DND-41 (cell line): ENCODE data around the gene CEP41.

Experiments
- ATAC-seq: fragments of 200-7000 bp; cut with Tn5 transposase; 3 replicates; pipeline ENCODE4 v1.9.1; 2021; ENCODE audit warnings: low read depth; ENCODE audit not compliant: insufficient read depth
- DNase-seq: peaks from one replicate; pipeline ENCODE4 v3.0.0-alpha.2; 2020
- H2AFZ ChIP-seq: 2 replicates; pipeline ENCODE4 v1.6.0; 2012; ENCODE audit warnings: low read depth, low read length
- H3K27ac ChIP-seq: 2 replicates; pipeline ENCODE4 v1.5.1; 2012; ENCODE audit warnings: low read length, inconsistent platforms
- H3K27me3 ChIP-seq: fragments of 200-600 bp; sonication (generic); 2 replicates; pipeline ENCODE4 v1.6.0; 2012; ENCODE audit warnings: low read length, mild to moderate bottlenecking, inconsistent platforms; ENCODE audit not compliant: insufficient read depth, poor library complexity
- H3K36me3 ChIP-seq: 2 replicates; pipeline ENCODE4 v1.5.1; 2012; ENCODE audit warnings: low read length, inconsistent platforms; ENCODE audit not compliant: insufficient read depth
- H3K4me1 ChIP-seq: 2 replicates; pipeline ENCODE4 v1.5.1; 2012; ENCODE audit warnings: mild to moderate bottlenecking, low read length; ENCODE audit not compliant: insufficient read depth
- H3K4me2 ChIP-seq: 2 replicates; pipeline ENCODE4 v1.6.0; 2012; ENCODE audit warnings: mild to moderate bottlenecking, moderate library complexity, low read length, inconsistent platforms; ENCODE audit not compliant: insufficient read depth
- H3K4me3 ChIP-seq, 2 experiments: fragments of 200-600 bp in 1 of 2; shearing (Covaris generic) in 1 of 2; 2 replicates each; pipeline ENCODE4 v1.5.1; 2012 to 2016; ENCODE audit warnings: inconsistent platforms in 2 of 2, low read length in 2 of 2, mild to moderate bottlenecking in 2 of 2, low read depth in 1 of 2, moderate library complexity in 1 of 2
- H3K79me2 ChIP-seq: 2 replicates; pipeline ENCODE4 v1.6.0; 2012; ENCODE audit warnings: low read length, inconsistent platforms; ENCODE audit not compliant: insufficient read depth
- H3K9ac ChIP-seq: 2 replicates; pipeline ENCODE4 v1.6.0; 2012; ENCODE audit warnings: low read depth, mild to moderate bottlenecking, inconsistent platforms, low read length, moderate library complexity
- H3K9me3 ChIP-seq: 2 replicates; pipeline ENCODE4 v1.5.1; 2012; ENCODE audit warnings: low read length, moderate library complexity, mild to moderate bottlenecking, inconsistent platforms; ENCODE audit not compliant: insufficient read depth, severe bottlenecking
- H4K20me1 ChIP-seq: 2 replicates; pipeline ENCODE4 v1.6.0; 2012; ENCODE audit warnings: low read length; ENCODE audit not compliant: insufficient read depth
- EZH2 ChIP-seq: IDR thresholded peaks from 3 replicates; pipeline ENCODE4 v1.6.1; 2012; ENCODE audit warnings: borderline replicate concordance, low read depth, mild to moderate bottlenecking, moderate library complexity, low read length, inconsistent platforms; ENCODE audit not compliant: severe bottlenecking
- TF ChIP-seq, protein P1 (sequence below): IDR thresholded peaks from 2 replicates; pipeline ENCODE4 v1.5.1; 2012; ENCODE audit warnings: borderline replicate concordance, low read length, moderate library complexity, mild to moderate bottlenecking; ENCODE audit not compliant: poor library complexity, severe bottlenecking; ENCODE audit errors: extremely low read depth

CEP41 gene

DNA sequence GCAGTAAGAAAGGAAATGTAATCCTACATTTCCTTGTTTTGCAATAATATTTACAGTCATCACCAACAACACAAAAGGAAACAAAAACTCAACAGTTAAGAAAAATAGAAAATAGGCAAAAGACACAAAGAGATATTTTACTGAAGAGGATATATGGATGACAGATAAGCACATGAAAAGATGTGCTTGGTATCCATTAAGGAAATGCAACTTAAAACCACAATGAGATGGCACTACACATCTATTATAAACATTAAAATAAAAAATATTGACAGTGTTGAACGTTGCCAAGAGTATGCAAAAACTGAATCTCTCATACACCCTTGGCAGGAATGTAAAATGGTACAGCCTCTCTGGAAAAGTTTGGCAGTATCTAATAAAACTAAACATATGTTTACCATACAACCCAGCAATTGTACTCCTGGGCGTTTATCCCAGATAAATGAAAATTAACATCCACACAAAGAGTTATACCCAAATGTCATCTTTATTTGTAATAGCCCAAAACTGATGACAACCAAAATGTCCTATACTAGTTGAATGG, 5.4 kb downstream of the CEP41 start:
- H3K27me3 ChIP-seq, result no peaks in the 10 kb centered on the region
- H3K9ac ChIP-seq, result no peak overlapping the region
- no peak overlapping the region for H3K27ac ChIP-seq
- H3K4me1 ChIP-seq, result peaks cover 28% of the 10 kb centered on the region
- TF ChIP-seq, protein P1, sequence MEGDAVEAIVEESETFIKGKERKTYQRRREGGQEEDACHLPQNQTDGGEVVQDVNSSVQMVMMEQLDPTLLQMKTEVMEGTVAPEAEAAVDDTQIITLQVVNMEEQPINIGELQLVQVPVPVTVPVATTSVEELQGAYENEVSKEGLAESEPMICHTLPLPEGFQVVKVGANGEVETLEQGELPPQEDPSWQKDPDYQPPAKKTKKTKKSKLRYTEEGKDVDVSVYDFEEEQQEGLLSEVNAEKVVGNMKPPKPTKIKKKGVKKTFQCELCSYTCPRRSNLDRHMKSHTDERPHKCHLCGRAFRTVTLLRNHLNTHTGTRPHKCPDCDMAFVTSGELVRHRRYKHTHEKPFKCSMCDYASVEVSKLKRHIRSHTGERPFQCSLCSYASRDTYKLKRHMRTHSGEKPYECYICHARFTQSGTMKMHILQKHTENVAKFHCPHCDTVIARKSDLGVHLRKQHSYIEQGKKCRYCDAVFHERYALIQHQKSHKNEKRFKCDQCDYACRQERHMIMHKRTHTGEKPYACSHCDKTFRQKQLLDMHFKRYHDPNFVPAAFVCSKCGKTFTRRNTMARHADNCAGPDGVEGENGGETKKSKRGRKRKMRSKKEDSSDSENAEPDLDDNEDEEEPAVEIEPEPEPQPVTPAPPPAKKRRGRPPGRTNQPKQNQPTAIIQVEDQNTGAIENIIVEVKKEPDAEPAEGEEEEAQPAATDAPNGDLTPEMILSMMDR, result no peak
- no peak for TF ChIP-seq EZH2
- H4K20me1 ChIP-seq, result no peaks in the 10 kb centered on the region
- no peak overlapping the region for H2AFZ ChIP-seq
- H3K4me3 ChIP-seq, result no peak overlapping the region
- DNase-seq (no peak), ATAC-seq (no peak)
- H3K79me2 ChIP-seq, result peaks cover 7% of the 10 kb centered on the region; the same call in 1 of the 2 replicates
- no peaks in the 10 kb centered on the region for H3K9me3 ChIP-seq
- H3K4me2 ChIP-seq, result no peak overlapping the region
- no peaks in the 10 kb centered on the region for H3K36me3 ChIP-seq

- ATAC-seq (peak; percentile 52; the same call in 2 of the 3 replicates), DNase-seq (no peak)
- Histone ChIP-seq H4K20me1 (no peaks in the 10 kb centered on the region), H3K9ac (no peak overlapping the region), H2AFZ (no peak overlapping the region), H3K27ac (0 out of 2 replicates have a peak overlapping the region, but pooled peaks have one; percentile 30), H3K36me3 (no peaks in the 10 kb centered on the region), H3K9me3 (no peaks in the 10 kb centered on the region), H3K27me3 (no peaks in the 10 kb centered on the region), H3K4me1 (peaks cover 17% of the 10 kb centered on the region), H3K4me2 (no peak overlapping the region), H3K79me2 (peaks cover 4% of the 10 kb centered on the region; the same call in 1 of the 2 replicates), H3K4me3 (no peak overlapping the region)
- TF ChIP-seq, protein P1, result no peak
- TF ChIP-seq EZH2, result no peak
Measured at GRCh38 chr7:130433301-130433700, 7.5 kb downstream of the CEP41 start.

DNA sequence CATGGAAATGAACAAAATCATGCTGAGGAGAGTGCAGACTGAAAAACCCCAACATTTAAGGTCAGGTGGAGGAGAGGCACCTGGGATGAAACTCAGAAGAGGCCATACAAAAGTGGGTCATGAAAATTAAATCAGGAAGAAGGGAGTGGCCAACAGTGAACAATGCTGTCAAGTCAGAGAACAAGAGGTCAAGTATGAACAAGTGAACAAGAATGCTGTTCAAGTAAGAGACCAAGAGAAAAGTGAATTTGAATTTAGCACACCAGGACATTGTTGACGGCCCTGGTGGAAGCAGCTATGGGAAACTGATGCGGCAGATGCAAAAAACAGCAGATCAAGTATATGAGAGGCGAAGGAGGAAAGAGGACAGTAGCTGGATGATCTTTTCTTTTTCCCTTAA, 7.9 kb downstream of the CEP41 start:
- H3K27ac ChIP-seq, result no peak overlapping the region
- no peaks in the 10 kb centered on the region for H4K20me1 ChIP-seq
- TF ChIP-seq EZH2, result no peak
- TF ChIP-seq, protein P1, result no peak
- no peaks in the 10 kb centered on the region for H3K9me3 ChIP-seq
- no peak overlapping the region for H3K4me2 ChIP-seq
- peaks cover 17% of the 10 kb centered on the region for H3K4me1 ChIP-seq
- no peak for DNase-seq
- H2AFZ ChIP-seq, result no peak overlapping the region
- H3K4me3 ChIP-seq, result no peak overlapping the region
- peaks cover 4% of the 10 kb centered on the region; the same call in 1 of the 2 replicates for H3K79me2 ChIP-seq
- no peaks in the 10 kb centered on the region for H3K36me3 ChIP-seq
- H3K27me3 ChIP-seq, result no peaks in the 10 kb centered on the region
- ATAC-seq, result no peak
- H3K9ac ChIP-seq, result no peak overlapping the region
